Measurements from ENCODE around the gene SET. TPM values are rescaled to one million over a fixed set of nuclear protein-coding genes. Genes with fewer than 3 reads are reported as not detected.
A peak's percentile ranks its signal among the peaks of the same experiment; 100 is the strongest.

Gene SET
- total RNA-seq, 2 experiments from 2014 or later = 598 to 701 TPM

GRCh38 chr9:128689293-128689774 lies 312 bp downstream of the SET start:
- TF ChIP-seq EZH2phosphoT487 (IDR thresholded peaks at IDR 0.05; ENCODE audit: borderline replicate concordance, low read depth, low read length) = no peak
- TF ChIP-seq CTCF (conservative IDR thresholded peaks at IDR 0.05; ENCODE audit: low read length) = no peak
- BruUV-seq (replicated peaks) = no TSS peak
- CTCF ChIA-PET (ENCODE audit: unreplicated experiment) = interaction anchor here (0.6 to 0.7 kb wide), 3 partner anchors 43 to 622 kb away, joined by 3 to 8 read pairs (median 4); partner anchors contain the start of genes KYAT1, LRRC8A and NAIF1
- Histone ChIP-seq H3K27ac (ENCODE audit: low read depth, low read length, poor library complexity, severe bottlenecking) (peak overlapping the region; percentile 63), H4K20me1 (ENCODE audit: insufficient read depth, low read length) (peaks cover 34% of the 10 kb centered on the region), H3K9me3 (ENCODE audit: low read length) (no peaks in the 10 kb centered on the region), H3K36me3 (ENCODE audit: insufficient read depth, low read length) (peaks cover 64% of the 10 kb centered on the region), H3K9me2 (ENCODE audit: insufficient read depth, low read length) (no peaks in the 10 kb centered on the region), H3K4me1 (ENCODE audit: insufficient read depth, low read length, poor library complexity, severe bottlenecking) (peaks cover 40% of the 10 kb centered on the region), H3K79me2 (ENCODE audit: insufficient read depth, low read depth, low read length) (peaks cover 88% of the 10 kb centered on the region), H3K4me2 (ENCODE audit: low read length) (peak overlapping the region; percentile 36; the same call in 1 of the 2 replicates), H2AFZ (ENCODE audit: low read length) (no peak overlapping the region), H3K4me3 (ENCODE audit: low read depth, low read length, poor library complexity, severe bottlenecking) (peak overlapping the region; percentile 80)
- intact Hi-C loops (cut with micrococcal nuclease; ENCODE audit: unreplicated experiment) = loop anchor here (2.0 to 10.0 kb wide), 4 partner anchors 42 to 1355 kb away; partner anchors contain the start of genes FNBP1 and SPTAN1
- POLR2A ChIA-PET = interaction anchor here (1.0 to 1.1 kb wide), 2 partner anchors 11 to 63 kb away, joined by 3 to 4 read pairs; no protein-coding TSS in a partner anchor
- no peak for DNase-seq (ENCODE audit: low spot score)

- TF ChIP-seq CTCF (conservative IDR thresholded peaks at IDR 0.05; ENCODE audit: low read length) (no peak), EZH2phosphoT487 (IDR thresholded peaks at IDR 0.05; ENCODE audit: borderline replicate concordance, low read depth, low read length) (no peak)
- Histone ChIP-seq H3K4me1 (ENCODE audit: insufficient read depth, low read length, poor library complexity, severe bottlenecking) (peaks cover 40% of the 10 kb centered on the region), H3K27ac (ENCODE audit: low read depth, low read length, poor library complexity, severe bottlenecking) (peak overlapping the region; percentile 59), H3K9me3 (ENCODE audit: low read length) (no peaks in the 10 kb centered on the region), H3K4me2 (ENCODE audit: low read length) (peak overlapping the region; percentile 93), H3K36me3 (ENCODE audit: insufficient read depth, low read length) (peaks cover 67% of the 10 kb centered on the region), H3K9me2 (ENCODE audit: insufficient read depth, low read length) (no peaks in the 10 kb centered on the region), H3K4me3 (ENCODE audit: low read depth, low read length, poor library complexity, severe bottlenecking) (peak overlapping the region; percentile 92), H2AFZ (ENCODE audit: low read length) (no peak overlapping the region), H3K79me2 (ENCODE audit: insufficient read depth, low read depth, low read length) (peaks cover 82% of the 10 kb centered on the region), H4K20me1 (ENCODE audit: insufficient read depth, low read length) (peaks cover 34% of the 10 kb centered on the region)
- ChIA-PET CTCF (ENCODE audit: unreplicated experiment) (interaction anchor here (0.6 to 0.7 kb wide), 2 partner anchors 192 to 623 kb away, joined by 3 to 8 read pairs; partner anchors contain the start of genes KYAT1, LRRC8A and NAIF1), POLR2A (interaction anchor here (0.7 to 1.1 kb wide), 3 partner anchors 11 to 101 kb away, joined by 3 to 4 read pairs (median 3); no protein-coding TSS in a partner anchor)
- no TSS peak for BruUV-seq (replicated peaks)
- intact Hi-C loops (cut with micrococcal nuclease; ENCODE audit: unreplicated experiment) = loop anchor here (2.0 to 10.0 kb wide), 4 partner anchors 43 to 1355 kb away; partner anchors contain the start of genes FNBP1 and SPTAN1
- DNase-seq (ENCODE audit: low spot score) = peak; percentile 71
These were observed 1.0 kb downstream of the SET start for GRCh38 chr9:128689820-128690683.

All from OCI-LY7 (cell line).